ENCODE data around the gene MYH1.

MYH1 gene

GRCh38 chr17:10474536-10474935 is 43.8 kb downstream of the MYH1 start:
- no peaks in the 10 kb centered on the region for H3K36me3 ChIP-seq (ENCODE audit: low read length)
- no peaks in the 10 kb centered on the region for H3K79me2 ChIP-seq (ENCODE audit: insufficient read depth, low read length)
- no peak overlapping the region for H3K9ac ChIP-seq (ENCODE audit: low read length)
- no peak overlapping the region for H2AFZ ChIP-seq (ENCODE audit: low read depth, low read length, severe bottlenecking)
- H3K27ac ChIP-seq (ENCODE audit: low read depth, low read length), result no peak overlapping the region
- TF ChIP-seq EZH2phosphoT487 (conservative IDR thresholded peaks at IDR 0.05; ENCODE audit: low read length), result no peak
- no peak for TF ChIP-seq CTCF (IDR thresholded peaks at IDR 0.05; ENCODE audit: insufficient read depth, low read length, poor library complexity, severe bottlenecking)
- no peak overlapping the region for H3K4me3 ChIP-seq (ENCODE audit: insufficient read depth, low read length, poor library complexity, severe bottlenecking)
- H3K9me2 ChIP-seq (replicated peaks; ENCODE audit: insufficient read depth, low read length), result no peaks in the 10 kb centered on the region
- no peaks in the 10 kb centered on the region for H3K9me3 ChIP-seq (ENCODE audit: insufficient read depth, low read length)
- no peaks in the 10 kb centered on the region for H4K20me1 ChIP-seq (ENCODE audit: low read depth, low read length)
- H3K27me3 ChIP-seq (ENCODE audit: low read length), result no peaks in the 10 kb centered on the region
- no peak overlapping the region for H3K4me2 ChIP-seq (ENCODE audit: low read depth, low read length, poor library complexity, severe bottlenecking)
- no peaks in the 10 kb centered on the region for H3F3A ChIP-seq (ENCODE audit: insufficient read depth)

GRCh38 chr17:10471858-10472257 is 46.5 kb downstream of the MYH1 start:
- H4K20me1 ChIP-seq (ENCODE audit: low read depth, low read length), result no peaks in the 10 kb centered on the region
- no peaks in the 10 kb centered on the region for H3K9me3 ChIP-seq (ENCODE audit: insufficient read depth, low read length)
- no peaks in the 10 kb centered on the region for H3K36me3 ChIP-seq (ENCODE audit: low read length)
- H3K4me2 ChIP-seq (ENCODE audit: low read depth, low read length, poor library complexity, severe bottlenecking), result no peak overlapping the region
- no peaks in the 10 kb centered on the region for H3K9me2 ChIP-seq (replicated peaks; ENCODE audit: insufficient read depth, low read length)
- no peak overlapping the region for H3K4me3 ChIP-seq (ENCODE audit: insufficient read depth, low read length, poor library complexity, severe bottlenecking)
- H3K79me2 ChIP-seq (ENCODE audit: insufficient read depth, low read length), result no peaks in the 10 kb centered on the region
- H3F3A ChIP-seq (ENCODE audit: insufficient read depth), result no peaks in the 10 kb centered on the region
- no peak for TF ChIP-seq CTCF (IDR thresholded peaks at IDR 0.05; ENCODE audit: insufficient read depth, low read length, poor library complexity, severe bottlenecking)
- no peak for TF ChIP-seq EZH2phosphoT487 (conservative IDR thresholded peaks at IDR 0.05; ENCODE audit: low read length)
- H2AFZ ChIP-seq (ENCODE audit: low read depth, low read length, severe bottlenecking), result no peak overlapping the region
- 0 out of 2 replicates have a peak, but pooled peaks cover 3% of the 10 kb centered on the region for H3K27me3 ChIP-seq (ENCODE audit: low read length)
- H3K9ac ChIP-seq (ENCODE audit: low read length), result no peak overlapping the region
- H3K27ac ChIP-seq (ENCODE audit: low read depth, low read length), result no peak overlapping the region

GRCh38 chr17:10469459-10469858 is 48.9 kb downstream of the MYH1 start, which contains the start of gene MYH4:
Gene MYH4, minus strand, starts transcription at chr17:10469559. Its CDS starts 2,814 bp downstream, at chr17:10466745.
- TF ChIP-seq CTCF (IDR thresholded peaks at IDR 0.05; ENCODE audit: insufficient read depth, low read length, poor library complexity, severe bottlenecking) (no peak), EZH2phosphoT487 (conservative IDR thresholded peaks at IDR 0.05; ENCODE audit: low read length) (no peak)
- Histone ChIP-seq H3K9ac (ENCODE audit: low read length) (no peak within 1 kb of the TSS), H3K27me3 (ENCODE audit: low read length) (0 out of 2 replicates have a peak, but pooled peaks cover 3% of the 10 kb centered on the region), H3K36me3 (ENCODE audit: low read length) (no peaks in the 10 kb centered on the region), H3F3A (ENCODE audit: insufficient read depth) (no peaks in the 10 kb centered on the region), H3K4me2 (ENCODE audit: low read depth, low read length, poor library complexity, severe bottlenecking) (no peak within 1 kb of the TSS), H2AFZ (ENCODE audit: low read depth, low read length, severe bottlenecking) (no peak within 1 kb of the TSS), H3K27ac (ENCODE audit: low read depth, low read length) (no peak within 1 kb of the TSS), H4K20me1 (ENCODE audit: low read depth, low read length) (no peaks in the 10 kb centered on the region), H3K79me2 (ENCODE audit: insufficient read depth, low read length) (no peaks in the 10 kb centered on the region), H3K9me3 (ENCODE audit: insufficient read depth, low read length) (no peaks in the 10 kb centered on the region), H3K9me2 (replicated peaks; ENCODE audit: insufficient read depth, low read length) (no peaks in the 10 kb centered on the region), H3K4me3 (ENCODE audit: insufficient read depth, low read length, poor library complexity, severe bottlenecking) (no peak within 1 kb of the TSS)
